Gastroesophageal sphincter (tissue), 4 donors: Measurements from ENCODE around the gene STEAP1. TPM values are rescaled to one million over a fixed set of nuclear protein-coding genes. Genes with fewer than 3 reads are reported as not detected.
A peak's percentile ranks its signal among the peaks of the same experiment; 100 is the strongest.
"Not testable (repeated sequence)": the region's sequence is repeated elsewhere in the genome, so short reads cannot be mapped to it uniquely, and the experiment has no call there.

Source experiments
- ATAC-seq: fragments of 150-250 bp; one replicate; pipeline ENCODE4 v1.9.1; 2016; ENCODE audit warnings: mild to moderate bottlenecking, moderate library complexity
- H3K27ac ChIP-seq, 4 donors: fragments of 200-600 bp; sonication (generic) in 3 of 4; 1 replicate in 3 of 4; 2 replicates in 1 of 4; pipeline ENCODE4 v1.5.1; 2016 to 2019
- H3K27me3 ChIP-seq: fragments of 200-600 bp; sonication (generic); one replicate; pipeline ENCODE4 v1.5.1; 2019
- H3K36me3 ChIP-seq, 2 donors: fragments of 200-600 bp; sonication (generic); one replicate each; pipeline ENCODE4 v1.5.1; 2019; ENCODE audit warnings: control low read depth in 1 of 2
- H3K4me1 ChIP-seq, 3 donors: fragments of 200-600 bp; sonication (generic); 1 replicate in 2 of 3; 2 replicates in 1 of 3; pipeline ENCODE4 v1.5.1; 2016 to 2019; ENCODE audit warnings: control low read depth in 2 of 3
- H3K4me3 ChIP-seq, 2 donors: fragments of 200-600 bp; sonication (generic); one replicate each; pipeline ENCODE4 v1.5.1; 2019; ENCODE audit warnings: mild to moderate bottlenecking in 1 of 2, moderate library complexity in 1 of 2
- H3K9me3 ChIP-seq, 3 donors: fragments of 200-600 bp; sonication (generic); one replicate each; pipeline ENCODE4 v1.5.1; 2017 to 2019; ENCODE audit warnings: control low read depth in 2 of 3
- CTCF ChIP-seq, 4 experiments: fragments of 200-600 bp in 2 of 4; fragments of 450-650 bp in 2 of 4; sonication (generic) in 1 of 4; IDR thresholded peaks; one replicate each; pipeline ENCODE4 v1.5.1; 2017 to 2019; ENCODE audit warnings: antibody characterized with exemption in 4 of 4, mild to moderate bottlenecking in 2 of 4, moderate library complexity in 2 of 4
- EP300 ChIP-seq: sonication (generic); formaldehyde crosslinking; IDR thresholded peaks from one replicate; pipeline ENCODE4 v1.6.1; 2017; ENCODE audit warnings: antibody characterized with exemption, mild to moderate bottlenecking
- POLR2A ChIP-seq, 2 donors: fragments of 450-650 bp; IDR thresholded peaks; one replicate each; pipeline ENCODE4 v1.6.1; 2017; ENCODE audit warnings: antibody characterized with exemption in 2 of 2, mild to moderate bottlenecking in 2 of 2, moderate library complexity in 1 of 2
- POLR2AphosphoS5 ChIP-seq: sonication (generic); formaldehyde crosslinking; IDR thresholded peaks from one replicate; pipeline ENCODE4 v1.6.1; 2017; ENCODE audit warnings: antibody characterized with exemption
- WGBS, 2 donors: methylation state at CpG; one replicate each; pipeline ENCODE4 v1.1.5; 2018; ENCODE audit warnings: low coverage in 1 of 2; 5-methylcytosine and 5-hydroxymethylcytosine counted together
- total RNA-seq, 4 donors: library from RNA; depleted of rRNA; stranded (reverse); fragments of >200 nt; gene quantifications; one replicate each; pipeline ENCODE4 v1.1.0, GENCODE V29; 2016

Gene STEAP1
- total RNA-seq, 4 donors from 2014 or later: 2.6 to 14.2 (median 12.6) TPM

GRCh38 chr7:90149428-90149827 is 4.8 kb upstream of the STEAP1 start:
- not testable (repeated sequence) for H3K4me1 ChIP-seq, H3K9me3 ChIP-seq, H3K27me3 ChIP-seq, H3K27ac ChIP-seq, H3K36me3 ChIP-seq, H3K4me3 ChIP-seq, ATAC-seq
- peak in 2 of 4 experiments; percentile 8 to 33 for TF ChIP-seq CTCF (IDR thresholded peaks at IDR 0.05)

- H3K36me3 ChIP-seq, H3K27ac ChIP-seq, ATAC-seq, H3K4me3 ChIP-seq, H3K9me3 ChIP-seq, H3K27me3 ChIP-seq: not testable (repeated sequence)
- 55 to 74% methylated on average over 3 of the region's 3 CpGs for WGBS, 2 donors
- peaks cover 0 to 12% (median 0%) of the 10 kb centered on the region in 3 donors for H3K4me1 ChIP-seq
Observed at GRCh38 chr7:90151884-90152283, 2.4 kb upstream of the STEAP1 start.

- not testable (repeated sequence) for H3K36me3 ChIP-seq, ATAC-seq, H3K9me3 ChIP-seq, H3K27ac ChIP-seq, H3K27me3 ChIP-seq, H3K4me3 ChIP-seq
- 33 to 63% methylated on average over 5 to 8 of the region's 9 CpGs for WGBS, 2 donors
- peaks cover 0 to 12% (median 0%) of the 10 kb centered on the region in 3 donors for H3K4me1 ChIP-seq
- TF ChIP-seq CTCF (IDR thresholded peaks at IDR 0.05): peak; percentile 49 to 71 (median 66)
Observed at GRCh38 chr7:90152642-90153253, 1.5 kb upstream of the STEAP1 start.

GRCh38 chr7:90155206-90155605 is 937 bp downstream of the STEAP1 start:
- Histone ChIP-seq H3K27ac (no peak overlapping the region), H3K27me3 (no peaks in the 10 kb centered on the region), H3K4me1 (peaks cover 0 to 12% (median 0%) of the 10 kb centered on the region in 3 donors), H3K4me3 (peak overlapping the region in 1 of 2 donors; percentile 58), H3K36me3 (no peaks in the 10 kb centered on the region), H3K9me3 (no peaks in the 10 kb centered on the region)
- no peak for ATAC-seq
- 84 to 92% methylated on average over 3 to 4 of the region's 4 CpGs for WGBS, 2 donors
- no peak for TF ChIP-seq POLR2AphosphoS5
- no peak for TF ChIP-seq EP300
- TF ChIP-seq POLR2A (IDR thresholded peaks at IDR 0.05): no peak
- no peak for TF ChIP-seq CTCF (IDR thresholded peaks at IDR 0.05)

- H3K36me3 ChIP-seq, H3K27ac ChIP-seq, H3K4me3 ChIP-seq, H3K27me3 ChIP-seq, ATAC-seq, H3K9me3 ChIP-seq: not testable (repeated sequence)
- 60 to 82% methylated on average over 1 to 2 of the region's 2 CpGs for WGBS, 2 donors
- H3K4me1 ChIP-seq: peaks cover 0 to 12% (median 0%) of the 10 kb centered on the region in 3 donors
Observed at GRCh38 chr7:90157331-90157730, 3.1 kb downstream of the STEAP1 start.

- not testable (repeated sequence) for H3K27me3 ChIP-seq, H3K4me3 ChIP-seq, H3K27ac ChIP-seq, H3K9me3 ChIP-seq, ATAC-seq, H3K36me3 ChIP-seq
- 71 to 84% methylated on average over 4 of the region's 4 CpGs for WGBS, 2 donors
- H3K4me1 ChIP-seq: peaks cover 0 to 12% (median 0%) of the 10 kb centered on the region in 3 donors
Observed at GRCh38 chr7:90157761-90158350, 3.6 kb downstream of the STEAP1 start.
